Measurements from ENCODE around the gene MTMR3. TPM values are rescaled to one million over a fixed set of nuclear protein-coding genes. Genes with fewer than 3 reads are reported as not detected.

Gene MTMR3
- polyA plus RNA-seq, 2 of the 4 experiments (the other 2 are of a cell fraction), result 7.4 to 18.8 TPM

GRCh38 chr22:30001459-30001858, 118.5 kb downstream of the MTMR3 start:
- 92% methylated on average over 3 of the region's 3 CpGs for WGBS (ENCODE audit: missing lambda C conversion rate)
- ATAC-seq (no peak), FAIRE-seq (no peak), DNase-seq (ENCODE audit: low read depth in 1 of 2, low spot score in 1 of 2) (no peak)
- CTCF ChIA-PET, result interaction anchor here (1.1 kb wide), 1 partner anchor 11 kb away, joined by 3 read pairs; no protein-coding TSS in a partner anchor
- POLR2A ChIA-PET, result no interaction called here
- TF ChIP-seq RNF2 (IDR thresholded peaks at IDR 0.05; ENCODE audit: borderline replicate concordance, low read depth) (no peak), KDM1A (IDR thresholded peaks at IDR 0.05; ENCODE audit: low read depth) (no peak), HEYL (CRISPR knock-in tag; IDR thresholded peaks at IDR 0.05) (no peak), POLR2A (IDR thresholded peaks at IDR 0.05; ENCODE audit: low read length) (no peak), RFX5 (IDR thresholded peaks at IDR 0.05) (no peak), RARB (CRISPR knock-in tag; IDR thresholded peaks at IDR 0.05) (no peak), CHD2 (IDR thresholded peaks at IDR 0.05; ENCODE audit: low read length, partially characterized antibody) (no peak), NR3C1 (IDR thresholded peaks at IDR 0.05) (no peak), MAFK (IDR thresholded peaks at IDR 0.05; ENCODE audit: partially characterized antibody) (no peak)
- H3K9me3 ChIP-seq, result no peaks in the 10 kb centered on the region
- H3K4me3 ChIP-seq, result no peak overlapping the region
- peaks cover 4% of the 10 kb centered on the region; the same call in 1 of the 3 replicates for H3K4me1 ChIP-seq
- no peak overlapping the region for H3K27ac ChIP-seq
- H3K4me2 ChIP-seq, result no peak overlapping the region

DNA sequence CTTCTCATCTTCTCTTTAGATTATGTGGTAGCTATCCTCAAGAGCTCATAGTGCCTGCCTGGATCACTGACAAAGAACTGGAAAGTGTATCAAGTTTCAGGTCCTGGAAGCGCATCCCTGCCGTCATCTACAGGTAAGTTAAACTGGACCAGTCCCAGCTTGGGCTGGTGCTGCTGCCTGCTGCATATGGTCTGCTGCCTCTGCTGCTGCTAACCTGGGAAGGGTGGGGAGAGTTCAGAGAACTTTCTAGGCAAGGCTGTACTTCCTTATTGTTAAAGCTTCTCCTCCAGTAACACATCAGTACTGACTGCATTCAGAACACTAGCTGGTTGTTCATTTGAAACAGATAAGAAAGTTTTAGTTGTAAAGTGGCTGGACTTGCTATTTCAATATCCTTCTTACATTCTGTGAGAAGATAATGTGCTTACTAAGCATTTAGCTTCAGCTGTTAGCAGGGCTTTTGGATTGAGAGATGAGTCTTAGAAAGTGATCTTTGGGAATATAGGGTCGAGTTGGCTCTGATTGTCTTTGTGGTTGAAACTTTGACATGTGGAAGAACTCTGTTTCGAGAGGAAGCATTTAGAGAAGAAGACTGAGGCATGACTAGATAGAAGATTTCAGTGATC, 120.0 kb downstream of the MTMR3 start:
- 55% methylated on average over 4 of the region's 4 CpGs for WGBS (ENCODE audit: missing lambda C conversion rate)
- no peak for TF ChIP-seq POLR2A (IDR thresholded peaks at IDR 0.05; ENCODE audit: low read length)
- peak; percentile 86 for TF ChIP-seq MAFK (IDR thresholded peaks at IDR 0.05; ENCODE audit: partially characterized antibody)
- no peak for TF ChIP-seq RFX5 (IDR thresholded peaks at IDR 0.05)
- TF ChIP-seq JUNB (IDR thresholded peaks at IDR 0.05), result no peak
- TF ChIP-seq EP300 (IDR thresholded peaks at IDR 0.05), result no peak
- no peak for TF ChIP-seq RNF2 (IDR thresholded peaks at IDR 0.05; ENCODE audit: borderline replicate concordance, low read depth)
- no peak for TF ChIP-seq HES2 (IDR thresholded peaks at IDR 0.05)
- no peak overlapping the region for H3K4me2 ChIP-seq
- no peak for DNase-seq (ENCODE audit: low read depth in 1 of 2, low spot score in 1 of 2)
- H3K4me1 ChIP-seq, result peaks cover 4% of the 10 kb centered on the region; the same call in 1 of the 3 replicates
- ChIA-PET CTCF (interaction anchor here (0.5 to 3.3 kb wide), 6 partner anchors 8 to 356 kb away, joined by 3 to 16 read pairs (median 4); no protein-coding TSS in a partner anchor), POLR2A (no interaction called here)
- H3K27ac ChIP-seq, result no peak overlapping the region
- H3K4me3 ChIP-seq, result no peak overlapping the region
- H3K9me3 ChIP-seq, result no peaks in the 10 kb centered on the region
- FAIRE-seq, result no peak
- ATAC-seq, result no peak

- ATAC-seq (no peak), FAIRE-seq (no peak), DNase-seq (ENCODE audit: low read depth in 1 of 2, low spot score in 1 of 2) (no peak)
- POLR2A ChIA-PET, result no interaction called here
- TF ChIP-seq, protein P1, sequence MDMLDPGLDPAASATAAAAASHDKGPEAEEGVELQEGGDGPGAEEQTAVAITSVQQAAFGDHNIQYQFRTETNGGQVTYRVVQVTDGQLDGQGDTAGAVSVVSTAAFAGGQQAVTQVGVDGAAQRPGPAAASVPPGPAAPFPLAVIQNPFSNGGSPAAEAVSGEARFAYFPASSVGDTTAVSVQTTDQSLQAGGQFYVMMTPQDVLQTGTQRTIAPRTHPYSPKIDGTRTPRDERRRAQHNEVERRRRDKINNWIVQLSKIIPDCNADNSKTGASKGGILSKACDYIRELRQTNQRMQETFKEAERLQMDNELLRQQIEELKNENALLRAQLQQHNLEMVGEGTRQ (IDR thresholded peaks at IDR 0.05), result no peak
- no peak for TF ChIP-seq RARB (CRISPR knock-in tag; IDR thresholded peaks at IDR 0.05)
- no peak for TF ChIP-seq ZC3H11A (IDR thresholded peaks at IDR 0.05)
- Histone ChIP-seq H3K4me3 (no peak overlapping the region), H3K4me2 (no peak overlapping the region), H3K27ac (no peak overlapping the region), H3K9me3 (no peaks in the 10 kb centered on the region), H3K4me1 (peaks cover 4% of the 10 kb centered on the region; the same call in 1 of the 3 replicates)
- CTCF ChIA-PET, result interaction anchor here (0.8 to 3.3 kb wide), 22 partner anchors 9 to 450 kb away, joined by 3 to 20 read pairs (median 5); partner anchors contain the start of genes UQCR10 and ZMAT5
- WGBS (ENCODE audit: missing lambda C conversion rate), result 50% methylated on average over 1 of the region's 1 CpG
Measured at GRCh38 chr22:30004101-30004500, 121.1 kb downstream of the MTMR3 start.

GRCh38 chr22:30004694-30005093, 121.7 kb downstream of the MTMR3 start:
- WGBS (ENCODE audit: missing lambda C conversion rate), result 71% methylated on average over 4 of the region's 4 CpGs
- TF ChIP-seq RFX5 (IDR thresholded peaks at IDR 0.05) (no peak), HOXB13 (CRISPR knock-in tag; IDR thresholded peaks at IDR 0.05; ENCODE audit: low read depth) (no peak), HOXB5 (CRISPR knock-in tag; IDR thresholded peaks at IDR 0.05) (no peak), EP300 (IDR thresholded peaks at IDR 0.05) (no peak), CBX2 (IDR thresholded peaks at IDR 0.05; ENCODE audit: borderline replicate concordance, low read depth) (no peak), ZC3H11A (IDR thresholded peaks at IDR 0.05) (no peak), ZFP36 (IDR thresholded peaks at IDR 0.05; ENCODE audit: borderline replicate concordance, partially characterized antibody) (no peak), NFE2L2 (conservative IDR thresholded peaks at IDR 0.05; ENCODE audit: low read length) (no peak), MAFK (IDR thresholded peaks at IDR 0.05; ENCODE audit: partially characterized antibody) (no peak), CEBPB (IDR thresholded peaks at IDR 0.05) (no peak), NR3C1 (IDR thresholded peaks at IDR 0.05) (no peak), JUNB (IDR thresholded peaks at IDR 0.05) (no peak), BHLHE40 (IDR thresholded peaks at IDR 0.05; ENCODE audit: low read depth, low read length) (no peak), RAD21 (conservative IDR thresholded peaks at IDR 0.05 in 1 of 2, IDR thresholded peaks at IDR 0.05 in 1 of 2) (no peak), JUN (IDR thresholded peaks at IDR 0.05) (no peak), RCOR1 (IDR thresholded peaks at IDR 0.05; ENCODE audit: low read depth, low read length) (no peak), HES2 (IDR thresholded peaks at IDR 0.05) (no peak)
- TF ChIP-seq, protein P2, sequence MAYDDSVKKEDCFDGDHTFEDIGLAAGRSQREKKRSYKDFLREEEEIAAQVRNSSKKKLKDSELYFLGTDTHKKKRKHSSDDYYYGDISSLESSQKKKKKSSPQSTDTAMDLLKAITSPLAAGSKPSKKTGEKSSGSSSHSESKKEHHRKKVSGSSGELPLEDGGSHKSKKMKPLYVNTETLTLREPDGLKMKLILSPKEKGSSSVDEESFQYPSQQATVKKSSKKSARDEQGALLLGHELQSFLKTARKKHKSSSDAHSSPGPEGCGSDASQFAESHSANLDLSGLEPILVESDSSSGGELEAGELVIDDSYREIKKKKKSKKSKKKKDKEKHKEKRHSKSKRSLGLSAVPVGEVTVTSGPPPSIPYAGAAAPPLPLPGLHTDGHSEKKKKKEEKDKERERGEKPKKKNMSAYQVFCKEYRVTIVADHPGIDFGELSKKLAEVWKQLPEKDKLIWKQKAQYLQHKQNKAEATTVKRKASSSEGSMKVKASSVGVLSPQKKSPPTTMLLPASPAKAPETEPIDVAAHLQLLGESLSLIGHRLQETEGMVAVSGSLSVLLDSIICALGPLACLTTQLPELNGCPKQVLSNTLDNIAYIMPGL (CRISPR knock-in tag; IDR thresholded peaks at IDR 0.05; ENCODE audit: borderline replicate concordance), result no peak
- TF ChIP-seq, protein P3, sequence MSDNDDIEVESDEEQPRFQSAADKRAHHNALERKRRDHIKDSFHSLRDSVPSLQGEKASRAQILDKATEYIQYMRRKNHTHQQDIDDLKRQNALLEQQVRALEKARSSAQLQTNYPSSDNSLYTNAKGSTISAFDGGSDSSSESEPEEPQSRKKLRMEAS (IDR thresholded peaks at IDR 0.05), result no peak

More at GRCh38 chr22:30004694-30005093, 121.7 kb downstream of the MTMR3 start:
- Histone ChIP-seq H3K4me2 (no peak overlapping the region), H3K27ac (no peak overlapping the region), H3K4me1 (peaks cover 4% of the 10 kb centered on the region; the same call in 1 of the 3 replicates), H3K4me3 (no peak overlapping the region), H3K9me3 (no peaks in the 10 kb centered on the region)
- FAIRE-seq (no peak), DNase-seq (ENCODE audit: low read depth in 1 of 2, low spot score in 1 of 2) (no peak), ATAC-seq (no peak; a peak in 2 of 6 replicates)
- POLR2A ChIA-PET, result no interaction called here
- CTCF ChIA-PET, result interaction anchor here (0.5 to 3.3 kb wide), 70 partner anchors 8 to 450 kb away, joined by 3 to 22 read pairs (median 5); partner anchors contain the start of genes ASCC2, UQCR10 and ZMAT5

Measured in A549 (cell line).